ENCODE results near the gene SQOR.

GRCh38 chr15:45634432-45635190, at the start of gene SQOR:
- TF ChIP-seq CTCF (IDR thresholded peaks at IDR 0.05) = no peak
- peak; percentile 66 for TF ChIP-seq POLR2A (IDR thresholded peaks at IDR 0.05; ENCODE audit: low read depth)
